NCI-H1092 treated with DMSO at 0.1 percent for 48 hours (cell line): ENCODE results near the gene HFE.

Experiments used
- DNase-seq: peaks from one replicate; lab custom pipeline; 2025; lab: John Stamatoyannopoulos, UW

Gene HFE

GRCh38 chr6:26136321-26136720 lies 49.1 kb downstream of the HFE start:
- DNase-seq = no peak

DNA sequence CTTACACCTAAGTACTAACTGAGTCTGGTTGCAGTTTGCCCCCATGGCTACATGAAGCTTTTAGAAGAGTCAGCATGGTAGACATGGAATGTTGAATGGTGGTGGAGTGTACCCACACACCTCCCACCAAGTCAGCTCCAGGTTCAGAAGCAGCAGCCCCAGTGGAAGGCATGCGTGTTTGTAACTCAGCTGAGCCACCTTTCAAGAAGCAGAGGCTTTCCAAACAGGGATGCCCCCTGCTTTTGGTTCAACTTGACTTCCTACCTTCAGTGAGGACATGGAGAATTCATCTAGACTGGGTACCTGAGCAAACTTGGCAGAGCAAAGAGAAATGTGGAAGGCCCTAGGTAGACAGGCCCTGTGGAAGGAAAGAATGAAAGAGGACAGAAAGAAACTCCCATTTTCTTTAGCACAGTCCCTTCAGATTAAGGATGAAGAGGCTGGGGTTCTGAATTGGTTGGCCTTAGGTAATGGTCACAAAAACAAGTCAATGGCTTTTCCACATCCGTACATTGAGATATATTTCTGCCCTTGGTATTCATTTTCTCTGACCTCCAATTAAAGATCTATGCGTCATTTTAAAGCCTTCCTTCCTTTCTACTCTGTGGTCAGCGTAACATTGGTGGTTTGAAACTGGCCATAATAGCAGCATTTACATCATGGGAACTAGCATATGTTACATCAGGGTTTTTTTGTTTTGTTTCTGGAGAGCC lies 53.2 kb downstream of the HFE start:
- no peak for DNase-seq

GRCh38 chr6:26140967-26141294 lies 53.7 kb downstream of the HFE start:
- no peak for DNase-seq

DNA sequence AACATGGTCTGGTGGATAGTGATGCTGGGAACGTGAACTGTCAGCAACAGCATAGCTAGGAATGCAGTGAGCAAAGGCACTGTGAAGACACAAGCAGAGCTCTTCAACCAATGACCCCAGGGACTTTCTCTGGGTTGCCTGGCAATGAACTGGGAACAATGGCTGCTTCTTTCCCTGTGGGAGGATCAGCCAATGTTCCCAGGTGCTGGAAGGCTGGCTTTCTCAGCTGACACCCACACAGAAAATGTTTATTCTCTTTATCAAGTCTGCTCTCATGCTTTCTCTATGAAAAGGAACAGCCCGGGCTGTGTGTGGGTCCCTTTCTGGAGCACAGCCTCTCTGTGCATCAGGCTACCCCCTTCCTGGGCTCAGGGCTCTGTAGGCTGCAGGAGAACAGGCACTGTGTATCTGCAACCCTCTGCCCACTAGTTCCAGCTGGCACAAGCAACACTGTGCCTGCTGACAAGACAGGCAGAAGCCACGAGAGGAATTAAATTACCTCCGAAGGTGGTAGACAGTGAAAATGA lies 54.2 kb downstream of the HFE start:
- no peak for DNase-seq

DNA sequence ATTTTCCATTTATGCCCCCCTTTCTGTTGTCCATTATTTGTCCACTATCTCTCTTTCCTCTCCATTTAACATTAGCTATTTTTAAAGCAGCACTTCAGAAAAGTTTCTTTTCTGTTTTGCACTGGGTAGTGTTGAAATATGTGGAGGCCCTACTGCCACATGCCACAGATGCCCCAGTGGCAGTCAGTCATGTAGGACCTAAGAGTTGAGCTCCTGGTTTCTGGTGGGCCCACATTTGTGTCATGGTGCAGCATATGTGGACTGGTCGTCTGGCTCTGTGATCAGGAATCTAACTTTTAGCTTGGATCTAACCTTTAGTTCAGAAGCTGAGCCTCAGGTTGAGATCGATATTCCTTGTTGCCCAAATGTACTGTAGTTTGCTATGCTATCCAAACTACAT lies 54.8 kb downstream of the HFE start:
- DNase-seq = no peak
